GM21737 (cell line): ENCODE results near the gene CDC42BPG.

Experiments used
- ATAC-seq: cut with Tn5 transposase; IDR thresholded peaks from one replicate; pipeline ENCODE4 v1.9.1; 2021; ENCODE audit warnings: mild to moderate bottlenecking, moderate library complexity; ENCODE audit not compliant: unreplicated experiment

Gene CDC42BPG

DNA sequence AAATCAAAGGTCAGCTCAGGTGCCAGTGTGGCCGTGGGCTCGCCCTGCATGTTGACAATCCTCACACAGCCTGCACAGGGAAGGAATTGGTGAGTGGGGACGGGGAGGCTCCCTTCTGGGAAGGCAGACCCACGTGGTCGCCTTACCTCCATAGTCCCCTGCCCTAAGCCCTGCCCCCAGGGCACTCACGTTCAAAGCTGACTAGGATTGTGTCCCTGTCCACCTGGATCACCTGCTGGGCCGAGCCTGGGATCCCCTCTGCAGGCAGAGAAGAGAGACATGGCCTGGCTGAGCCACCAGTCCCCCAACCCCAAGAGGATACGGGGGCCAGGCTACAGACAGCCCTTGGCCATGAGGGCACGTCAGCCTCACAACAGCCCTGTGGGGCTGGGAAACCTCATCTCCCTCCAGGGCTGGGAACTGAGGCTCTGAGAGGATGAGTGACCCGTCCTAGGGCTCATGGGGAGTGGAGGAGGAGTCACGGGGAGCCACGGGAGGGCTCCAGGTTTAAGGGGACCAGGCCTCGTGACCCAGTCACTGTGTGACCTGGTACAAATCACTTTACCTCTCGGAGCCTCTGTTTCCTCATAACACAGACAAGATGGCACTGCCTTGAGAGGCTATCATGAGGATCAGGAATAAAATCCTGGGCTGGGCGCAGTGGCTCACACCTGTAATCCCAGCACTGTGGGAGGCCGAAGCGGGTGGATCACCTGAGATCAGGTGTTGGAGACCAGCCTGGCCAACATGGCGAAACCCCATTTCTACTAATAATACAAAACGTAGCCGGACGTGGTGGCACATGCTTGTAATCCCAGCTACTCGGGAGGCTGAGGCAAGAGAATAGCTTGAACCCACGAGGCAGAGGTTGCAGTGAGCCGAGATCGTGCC lies 54.0 kb downstream of the CDC42BPG start:
- no peak for ATAC-seq

DNA sequence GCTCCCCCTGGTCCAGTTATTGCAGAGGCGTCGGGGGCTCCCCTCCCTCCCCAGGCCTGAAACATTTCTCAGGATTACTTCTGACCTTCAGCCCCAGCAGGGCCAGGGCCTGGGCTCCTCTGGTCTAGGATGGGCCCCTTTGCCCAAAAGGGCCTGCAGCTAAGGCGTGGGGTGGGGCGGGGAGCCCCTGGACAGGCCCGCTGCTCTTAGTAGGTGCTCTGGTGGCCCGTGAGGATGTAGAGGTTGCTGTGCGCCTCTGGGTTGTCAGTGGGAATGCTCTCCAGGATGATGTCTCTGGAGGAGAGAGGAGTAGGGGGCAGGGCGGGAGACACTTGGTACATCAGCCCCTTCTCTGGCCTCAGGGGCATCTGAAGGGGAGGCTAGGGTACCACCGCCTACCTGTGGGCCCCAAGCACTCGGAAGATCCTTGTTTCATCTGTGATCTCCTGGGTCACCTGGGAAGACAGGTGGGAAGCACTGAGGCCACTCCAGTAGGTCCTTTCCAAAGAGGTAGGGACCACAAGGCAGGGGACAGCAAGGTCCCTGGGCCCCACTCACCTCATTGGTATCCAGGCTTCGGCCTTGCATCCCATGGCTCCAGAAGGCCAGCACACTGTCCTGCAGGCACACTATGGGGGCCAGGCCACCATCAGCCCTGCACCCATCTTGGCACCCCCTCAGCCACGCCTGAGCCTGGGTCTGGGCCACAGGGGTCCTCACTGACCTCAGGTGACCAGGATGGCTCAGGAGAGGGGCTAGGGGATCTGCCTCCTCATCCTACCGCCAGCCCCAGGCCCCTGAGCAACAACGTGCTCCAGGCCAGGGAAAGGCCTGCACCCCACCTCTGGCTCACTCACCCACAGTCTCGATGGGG lies 54.9 kb downstream of the CDC42BPG start:
- ATAC-seq, result no peak

DNA sequence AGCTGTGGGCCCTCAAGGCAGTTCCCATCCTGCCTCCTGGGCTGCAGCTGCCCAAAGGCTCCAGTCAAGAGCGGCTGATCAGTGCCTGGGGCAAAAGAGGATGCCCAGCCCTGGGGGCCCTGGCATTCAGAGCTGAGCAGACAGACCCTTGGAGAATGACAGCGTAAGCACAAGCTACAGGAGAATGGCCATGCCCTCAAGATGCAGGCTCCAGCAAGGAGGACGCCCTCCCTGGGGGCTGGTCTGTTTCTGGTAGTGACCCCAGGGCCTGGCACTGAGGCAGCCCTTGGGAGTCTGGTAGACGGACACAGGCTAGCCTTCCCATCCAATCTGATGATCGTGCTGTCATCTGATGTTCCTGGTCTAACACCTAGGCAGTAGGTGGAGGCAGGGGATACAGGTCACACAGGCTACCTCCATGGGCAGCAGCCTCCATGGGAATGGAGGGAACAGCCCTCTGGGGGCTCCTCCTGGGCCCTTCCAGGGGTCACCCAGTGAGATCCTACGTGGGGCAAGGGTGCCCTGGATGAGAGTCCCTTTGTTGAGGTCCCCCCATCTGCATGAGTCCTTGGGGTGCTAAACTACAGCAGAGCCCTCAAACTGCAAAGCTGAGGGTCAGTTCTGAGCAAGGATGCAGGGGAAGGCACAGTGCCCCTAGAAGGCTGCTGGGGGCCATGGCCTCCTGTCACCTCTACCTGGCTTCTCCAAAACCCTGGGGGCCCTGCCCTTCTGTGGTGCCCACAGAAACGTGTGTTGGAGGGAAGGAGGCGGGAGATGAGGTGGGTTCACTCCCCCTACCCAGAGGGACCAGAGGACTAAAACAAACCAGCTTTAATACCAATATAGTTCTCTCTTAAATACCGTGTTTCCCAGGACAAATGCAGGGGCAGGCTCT lies 55.9 kb downstream of the CDC42BPG start:
- no peak for ATAC-seq

DNA sequence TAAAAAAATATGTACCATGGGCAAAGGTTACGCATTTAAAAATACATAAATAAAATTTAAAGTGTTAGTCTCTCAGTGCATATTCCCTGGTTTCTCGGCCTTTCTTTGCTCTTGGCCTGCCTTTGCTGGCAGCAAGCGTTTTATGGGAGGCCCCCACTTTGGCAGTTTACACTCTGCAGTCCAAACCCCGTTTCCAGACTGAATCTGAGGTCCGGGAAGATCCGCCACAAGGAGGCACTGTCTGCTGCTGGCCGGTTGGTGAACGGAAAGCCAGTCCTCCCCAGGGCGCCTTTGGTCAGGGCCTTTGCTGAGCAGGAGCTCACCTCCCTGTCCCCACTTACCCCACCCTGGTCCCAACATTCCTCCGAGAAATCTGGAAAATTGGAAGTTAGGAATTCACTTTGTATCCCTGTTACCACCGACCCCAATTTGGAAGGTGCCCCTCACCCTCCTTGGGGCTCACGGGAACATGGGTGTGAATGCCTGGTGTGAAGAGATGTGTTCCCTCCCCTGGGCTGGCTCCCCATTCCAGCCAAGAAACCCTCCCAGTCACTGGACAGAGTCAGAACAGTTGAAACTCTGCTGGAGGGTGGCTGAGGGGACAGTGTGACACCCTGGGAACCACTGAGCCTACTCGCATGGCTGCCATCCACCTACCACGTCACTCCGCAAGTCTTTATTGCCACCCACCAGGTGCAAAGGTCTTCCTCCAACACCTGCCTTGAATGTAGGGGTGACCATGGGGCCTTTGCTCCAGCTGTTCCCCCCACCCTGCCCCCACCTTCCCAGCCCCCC lies 56.7 kb downstream of the CDC42BPG start:
- ATAC-seq, result no peak

DNA sequence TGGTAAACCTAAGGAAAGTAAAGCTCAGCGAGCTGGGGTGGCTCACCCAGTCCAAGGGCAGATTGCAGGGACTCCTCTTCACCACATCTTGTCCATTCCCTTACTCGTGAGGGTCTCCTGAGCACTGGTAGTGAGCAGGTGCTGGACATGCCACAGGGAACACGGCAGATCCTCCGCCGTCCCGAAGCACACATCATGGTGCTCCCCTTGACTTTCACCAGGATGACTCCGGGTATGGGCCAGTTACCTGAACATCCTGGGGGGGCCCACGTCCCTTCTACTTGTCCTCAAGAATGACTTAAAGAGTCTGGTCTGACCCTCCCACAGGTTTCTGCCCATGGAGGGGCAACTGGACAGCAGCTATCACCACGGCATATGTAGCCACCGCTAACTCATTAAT lies 58.1 kb downstream of the CDC42BPG start:
- ATAC-seq, result no peak

DNA sequence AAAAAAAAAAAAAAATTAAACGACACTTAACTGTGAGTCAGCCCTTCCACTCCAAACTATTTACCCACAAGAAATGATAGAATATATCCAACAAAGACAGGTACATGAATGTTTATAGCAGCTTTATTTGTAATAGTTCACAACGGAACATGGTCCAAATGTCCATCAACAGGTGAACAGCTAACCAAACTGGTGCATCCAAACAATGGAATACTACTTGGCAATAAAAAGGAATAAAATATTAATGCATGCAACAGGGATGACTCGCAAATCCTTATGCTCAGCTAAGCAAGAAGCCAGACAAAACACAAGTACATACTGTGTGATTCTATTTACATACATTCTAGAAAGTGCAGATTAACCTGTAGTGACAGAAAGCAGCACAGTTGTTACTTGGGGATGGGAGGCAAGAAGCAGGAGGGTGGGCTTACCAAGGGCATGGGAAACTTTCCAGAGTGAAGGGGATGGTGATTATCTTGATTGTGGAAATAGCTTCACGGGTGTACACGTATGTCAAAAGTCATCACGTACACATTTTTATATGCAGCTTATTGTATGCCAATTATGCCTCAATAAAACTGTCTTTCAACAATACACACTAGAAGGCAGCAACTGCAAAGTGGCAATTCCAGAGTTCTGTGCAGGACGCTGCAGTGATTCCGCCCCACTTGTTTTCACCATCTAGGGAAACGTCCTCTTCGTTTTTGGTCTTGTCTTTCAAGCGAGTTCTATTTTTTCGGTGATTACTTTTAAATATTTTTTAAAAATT lies 59.5 kb downstream of the CDC42BPG start:
- no peak for ATAC-seq

DNA sequence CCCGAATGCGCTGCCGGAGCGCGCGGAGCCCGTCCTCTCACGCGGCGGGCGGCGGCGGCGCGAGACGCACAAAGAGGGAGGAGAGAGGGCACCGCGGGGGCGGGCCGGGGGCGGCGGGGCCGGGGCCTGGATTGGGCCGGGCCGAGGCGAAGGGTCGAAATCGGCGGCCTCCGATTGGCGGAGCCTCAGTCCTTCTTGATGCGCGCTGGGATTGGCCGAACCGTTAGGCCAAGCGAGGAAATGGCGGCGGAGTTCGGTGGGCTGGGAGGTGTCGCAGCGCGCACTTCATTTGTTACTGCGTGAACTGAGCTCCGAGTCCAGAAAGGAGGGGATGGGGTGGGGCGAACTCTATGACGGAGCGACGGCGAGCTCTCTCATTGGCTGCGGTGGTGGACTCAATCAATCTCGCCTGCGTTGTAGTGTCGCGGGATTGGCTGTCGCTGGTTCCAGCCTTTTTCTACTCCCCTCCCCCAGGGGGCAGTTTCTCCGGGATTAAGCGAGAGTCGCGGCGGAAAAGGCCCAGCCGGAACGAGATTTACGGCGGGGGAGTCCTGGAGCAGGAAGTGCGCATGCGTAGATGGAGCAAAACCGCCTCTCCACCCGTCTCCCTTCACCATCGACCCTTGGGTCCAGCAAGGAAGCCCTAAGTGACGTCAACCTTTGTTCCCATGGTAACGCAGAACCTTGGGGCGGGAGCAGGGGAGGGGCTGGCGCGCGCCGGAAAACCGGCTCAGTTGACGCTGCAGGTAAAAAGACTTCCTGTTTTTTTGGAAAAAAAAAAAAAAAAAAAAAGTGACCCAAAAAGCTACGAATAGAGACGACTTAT lies 65.8 kb downstream of the CDC42BPG start, which contains the start of gene SF1:
Gene SF1, minus strand, starts transcription at position 70 of the 826 bp plus-strand sequence. CDS start 150 bp downstream, outside the sequence.
- peak; percentile 70 for ATAC-seq

DNA sequence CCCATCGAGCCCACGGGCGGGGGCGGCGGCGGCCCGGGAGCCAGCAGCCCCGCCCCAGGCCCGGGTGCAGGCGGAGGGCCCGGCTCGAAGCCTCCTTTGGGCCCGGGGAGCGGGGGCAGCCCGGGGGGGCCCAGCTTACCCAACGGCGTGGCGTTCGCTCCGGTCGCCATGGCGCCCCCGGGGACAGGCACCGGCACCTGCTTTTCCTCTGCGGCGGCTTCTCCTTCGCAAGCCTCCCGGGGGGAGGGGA lies 66.3 kb downstream of the CDC42BPG start:
- ATAC-seq, result no peak

DNA sequence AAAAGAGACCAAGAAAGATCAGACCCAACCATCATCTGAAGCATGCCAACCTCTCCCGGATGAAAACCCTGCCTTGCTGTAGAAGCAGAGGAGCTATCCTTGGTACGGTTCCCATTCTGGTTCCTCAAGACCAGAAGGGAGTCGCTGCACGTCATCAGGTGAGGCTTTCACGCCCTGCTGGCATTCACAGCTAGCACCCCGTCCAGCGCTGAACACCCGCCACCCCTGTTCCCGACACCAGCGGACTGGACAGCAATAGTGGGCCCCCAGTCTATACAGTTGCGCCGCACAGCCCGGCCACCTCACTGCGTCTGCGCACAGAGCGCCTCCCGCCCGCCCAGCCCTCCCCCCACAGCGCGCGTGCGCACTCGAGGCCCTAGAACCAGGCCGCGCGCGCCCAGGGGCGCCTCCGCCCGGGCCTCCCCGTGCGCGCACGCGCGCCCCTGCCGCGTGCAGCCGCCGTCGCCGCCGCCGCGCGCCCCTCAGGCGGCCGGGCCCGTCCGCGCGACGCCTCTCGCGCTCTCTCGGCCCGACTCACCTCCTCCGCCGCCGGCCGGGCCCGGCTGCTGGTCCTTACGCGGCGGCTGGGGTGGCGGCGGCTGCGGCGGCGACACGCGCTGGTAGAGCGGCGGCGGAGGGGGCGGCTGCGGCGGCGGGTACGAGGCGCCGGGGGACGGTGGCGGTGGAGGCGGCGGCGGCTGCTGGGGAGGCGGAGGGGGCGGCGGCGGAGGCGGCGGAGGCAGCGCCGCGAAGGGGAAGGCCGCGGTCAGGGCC lies 66.8 kb downstream of the CDC42BPG start:
- peak; percentile 15 for ATAC-seq

DNA sequence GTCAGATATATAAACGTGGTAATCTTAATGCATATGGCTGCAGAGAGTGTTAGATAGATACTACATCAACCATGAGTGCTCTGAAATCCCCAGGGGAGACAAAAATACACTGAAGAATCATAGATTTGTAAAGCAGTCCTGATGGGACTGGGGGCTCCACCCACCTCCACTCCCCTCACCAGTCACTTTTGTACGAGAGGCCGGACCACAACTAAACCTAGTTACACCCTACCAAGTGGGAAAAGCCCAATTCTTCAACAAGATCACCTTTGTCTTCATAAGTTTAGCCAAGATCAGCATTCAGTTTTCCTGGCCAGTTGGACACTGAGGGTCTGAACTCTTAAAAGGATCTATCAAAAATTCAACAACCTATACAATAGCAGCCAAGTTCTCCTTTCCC lies 67.6 kb downstream of the CDC42BPG start:
- no peak for ATAC-seq

DNA sequence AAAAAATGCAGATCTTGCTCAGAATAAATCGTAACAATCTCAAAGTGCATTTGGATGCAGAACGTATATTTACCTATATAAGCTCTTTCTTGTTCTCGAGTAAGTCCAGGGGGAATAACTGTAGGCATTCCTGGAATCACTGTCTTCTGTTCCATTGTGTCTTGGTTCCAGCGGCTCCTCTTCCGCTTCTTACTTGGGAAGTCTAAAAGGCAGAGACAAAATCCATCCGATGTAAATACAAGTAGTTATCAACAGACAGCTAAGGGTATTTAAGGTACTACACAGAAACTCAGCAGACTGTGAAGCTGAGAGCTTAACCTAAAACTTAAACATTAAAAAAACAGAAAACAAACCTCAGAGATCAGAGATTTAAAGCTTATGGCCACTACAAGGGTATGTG lies 68.0 kb downstream of the CDC42BPG start:
- no peak for ATAC-seq

DNA sequence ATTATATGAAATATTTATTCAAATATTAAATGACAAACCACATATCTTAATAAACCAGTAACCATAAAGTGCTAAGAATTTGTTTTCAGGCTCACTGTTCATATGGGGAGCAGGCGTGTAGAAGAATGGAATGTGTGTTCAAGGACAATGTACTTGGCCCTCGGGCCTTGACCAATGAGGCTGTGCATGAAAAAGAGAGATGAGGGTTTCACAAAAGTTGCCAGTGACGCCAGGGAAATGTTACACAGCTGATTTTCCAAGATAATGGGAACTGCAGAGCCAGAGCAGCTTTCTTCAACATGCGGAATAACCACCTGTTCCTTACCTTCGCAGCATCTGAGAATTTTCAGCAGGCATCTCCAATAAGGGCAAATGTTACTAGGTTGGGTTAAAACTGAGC lies 70.3 kb downstream of the CDC42BPG start:
- no peak for ATAC-seq
